Naive thymus-derived CD4-positive, alpha-beta T cell (primary cell): ENCODE data around the gene POLRMT. TPM values are rescaled to one million over a fixed set of nuclear protein-coding genes. Genes with fewer than 3 reads are reported as not detected.
"Not testable (repeated sequence)": the region's sequence is repeated elsewhere in the genome, so short reads cannot be mapped to it uniquely, and the experiment has no call there.

Source experiments
- ATAC-seq: fragments of 150-1000 bp; cut with Tn5 transposase; 2 replicates; pipeline ENCODE4 v1.10.0; 2021; ENCODE audit warnings: mild to moderate bottlenecking, moderate library complexity
- CTCF ChIA-PET: fragments of 350-600 bp; sonication (Branson Sonifier 250); formaldehyde crosslinking; loops from one replicate; lab custom pipeline; 2021; ENCODE audit warnings: antibody characterized with exemption; lab: Charles Lee
- POLR2A ChIA-PET: fragments of 350-600 bp; sonication (Branson Sonifier 250); formaldehyde crosslinking; loops from one replicate; lab custom pipeline; 2021; ENCODE audit warnings: antibody characterized with exemption, inconsistent platforms; lab: Charles Lee
- DNase-seq, 9 donors: peaks; one replicate each; pipeline versions ENCODE4 v3.0.0 to v3.0.0-alpha.2; 2020 to 2022; ENCODE audit warnings: mixed read lengths in 1 of 9
- H3K27ac ChIP-seq: one replicate; pipeline ENCODE4 v1.7.0; 2013; ENCODE audit warnings: mild to moderate bottlenecking, low read depth, low read length, moderate library complexity
- H3K27me3 ChIP-seq, 2 donors: one replicate each; pipeline ENCODE4 v1.7.0; 2013; ENCODE audit warnings: low read length in 2 of 2, mild to moderate bottlenecking in 2 of 2, moderate library complexity in 2 of 2; ENCODE audit not compliant: control insufficient read depth in 2 of 2, insufficient read depth in 2 of 2
- H3K36me3 ChIP-seq, 3 experiments: 1 replicate in 2 of 3; 2 replicates in 1 of 3; pipeline ENCODE4 v1.7.0; 2013; ENCODE audit warnings: low read length in 3 of 3, mild to moderate bottlenecking in 3 of 3, moderate library complexity in 1 of 3; ENCODE audit not compliant: insufficient read depth in 3 of 3, control insufficient read depth in 2 of 3
- H3K4me1 ChIP-seq, 2 donors: one replicate each; pipeline ENCODE4 v1.7.0; 2013; ENCODE audit warnings: low read length in 2 of 2, mild to moderate bottlenecking in 2 of 2, moderate library complexity in 1 of 2; ENCODE audit not compliant: control insufficient read depth in 2 of 2, insufficient read depth in 2 of 2
- H3K4me3 ChIP-seq: 2 replicates; pipeline ENCODE4 v1.7.0; 2013; ENCODE audit warnings: mild to moderate bottlenecking, low read length
- H3K9me3 ChIP-seq, 3 experiments: 1 replicate in 2 of 3; 2 replicates in 1 of 3; pipeline ENCODE4 v1.7.0; 2013; ENCODE audit warnings: low read length in 3 of 3; ENCODE audit not compliant: control insufficient read depth in 2 of 3
- H3K27ac Mint-ChIP-seq, 9 donors: one replicate each; pipeline ENCODE4 v1.8.0; 2020 to 2022; ENCODE audit warnings: mixed read lengths in 9 of 9, mild to moderate bottlenecking in 8 of 9, moderate library complexity in 5 of 9, inconsistent platforms in 2 of 9
- H3K27me3 Mint-ChIP-seq, 5 donors: one replicate each; pipeline ENCODE4 v1.8.0; 2021 to 2022; ENCODE audit warnings: mixed read lengths in 5 of 5, mild to moderate bottlenecking in 1 of 5
- H3K36me3 Mint-ChIP-seq, 5 donors: one replicate each; pipeline ENCODE4 v1.8.0; 2020 to 2022; ENCODE audit warnings: mixed read lengths in 5 of 5, mild to moderate bottlenecking in 3 of 5, inconsistent platforms in 1 of 5
- H3K4me1 Mint-ChIP-seq, 7 donors: one replicate each; pipeline ENCODE4 v1.8.0; 2020 to 2022; ENCODE audit warnings: mixed read lengths in 7 of 7, mild to moderate bottlenecking in 3 of 7, inconsistent platforms in 1 of 7
- H3K4me3 Mint-ChIP-seq, 10 donors: one replicate each; pipeline ENCODE4 v1.8.0; 2020 to 2022; ENCODE audit warnings: mild to moderate bottlenecking in 10 of 10, mixed read lengths in 10 of 10, moderate library complexity in 6 of 10, inconsistent platforms in 2 of 10
- H3K9me3 Mint-ChIP-seq, 11 donors: one replicate each; pipeline ENCODE4 v1.8.0; 2020 to 2022; ENCODE audit warnings: mixed read lengths in 11 of 11, mild to moderate bottlenecking in 4 of 11, inconsistent platforms in 1 of 11, moderate library complexity in 1 of 11
- intact Hi-C, 2 donors: fragments of 100-400 bp; cut with micrococcal nuclease; formaldehyde crosslinking; loops; one replicate each; pipeline ENCODE4 v1.15.1; 2023
- polyA plus RNA-seq, 2 donors: library from polyadenylated mRNA; unstranded; fragments of 300-500 nt; fragmentation: Illumina TruSeq; gene quantifications; one replicate each; pipeline ENCODE4 v1.2.3, GENCODE V29; 2021
- total RNA-seq, 6 experiments: library from RNA in 5 of 6; stranded (reverse) in 5 of 6; gene quantifications; 1 replicate in 5 of 6; 2 replicates in 1 of 6; pipeline ENCODE4 v1.2.3 and lab custom pipeline; 2021 to 2026

Gene POLRMT
- total and polyA plus RNA-seq, 7 experiments from 2014 or later = 37.4 to 105 (median 67.9) TPM

- H3K4me3 ChIP-seq, CTCF ChIA-PET, POLR2A ChIA-PET, H3K36me3 ChIP-seq, H3K27me3 Mint-ChIP-seq, H3K27ac Mint-ChIP-seq, H3K36me3 Mint-ChIP-seq, H3K9me3 Mint-ChIP-seq, H3K27me3 ChIP-seq, intact Hi-C loops, H3K4me1 Mint-ChIP-seq, ATAC-seq, H3K9me3 ChIP-seq, H3K27ac ChIP-seq: not testable (repeated sequence)
- H3K4me3 Mint-ChIP-seq = peak overlapping the region in 2 of 10 donors; percentile 53 to 63
- DNase-seq = peak in 1 of 9 donors; percentile 38
- H3K4me1 ChIP-seq = peaks cover 4 to 12% of the 10 kb centered on the region in 2 donors
Measured at GRCh38 chr19:605061-605971, 28.0 kb downstream of the POLRMT start.

DNA sequence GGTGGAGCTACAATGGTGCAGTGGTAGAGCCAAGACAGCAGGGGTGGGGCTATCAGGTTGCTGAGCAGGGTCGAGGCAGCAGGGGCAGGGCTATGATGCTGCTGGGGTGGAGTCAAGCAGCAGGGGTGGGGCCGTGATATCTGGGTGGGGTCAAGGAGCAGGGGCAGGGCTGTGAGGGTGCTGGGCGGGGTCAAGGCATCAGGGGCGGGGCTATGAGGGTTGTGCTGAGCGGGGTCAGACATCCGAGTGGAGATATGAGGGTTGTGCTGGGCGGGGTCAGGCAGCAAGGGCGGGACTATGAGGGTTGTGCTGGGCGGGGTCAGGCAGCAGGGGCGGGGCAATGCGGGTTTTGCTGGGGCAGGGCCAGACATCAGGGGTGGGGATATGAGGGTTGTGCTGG, 29.0 kb downstream of the POLRMT start:
- Mint-ChIP-seq H3K4me1 (peaks cover 0 to 4% (median 0%) of the 10 kb centered on the region in 7 donors), H3K4me3 (no peak overlapping the region), H3K36me3 (no peaks in the 10 kb centered on the region), H3K27me3 (no peaks in the 10 kb centered on the region), H3K27ac (peak overlapping the region in 1 of 9 donors; percentile 58), H3K9me3 (peaks cover 0 to 4% (median 0%) of the 10 kb centered on the region in 11 donors)
- intact Hi-C loops = no loop called here
- H3K9me3 ChIP-seq = no peaks in the 10 kb centered on the region
- H3K4me1 ChIP-seq = peaks cover 0 to 4% of the 10 kb centered on the region in 2 donors
- H3K27me3 ChIP-seq = no peaks in the 10 kb centered on the region
- POLR2A ChIA-PET = interaction anchor here (0.6 kb wide), 1 partner anchor 18 kb away, joined by 3 read pairs; no protein-coding TSS in a partner anchor
- CTCF ChIA-PET = no interaction called here
- ATAC-seq (peak; percentile 52), DNase-seq (peak in 2 of 9 donors; percentile 34 to 59)
- no peaks in the 10 kb centered on the region for H3K36me3 ChIP-seq
- no peak overlapping the region for H3K27ac ChIP-seq
- no peak overlapping the region for H3K4me3 ChIP-seq

DNA sequence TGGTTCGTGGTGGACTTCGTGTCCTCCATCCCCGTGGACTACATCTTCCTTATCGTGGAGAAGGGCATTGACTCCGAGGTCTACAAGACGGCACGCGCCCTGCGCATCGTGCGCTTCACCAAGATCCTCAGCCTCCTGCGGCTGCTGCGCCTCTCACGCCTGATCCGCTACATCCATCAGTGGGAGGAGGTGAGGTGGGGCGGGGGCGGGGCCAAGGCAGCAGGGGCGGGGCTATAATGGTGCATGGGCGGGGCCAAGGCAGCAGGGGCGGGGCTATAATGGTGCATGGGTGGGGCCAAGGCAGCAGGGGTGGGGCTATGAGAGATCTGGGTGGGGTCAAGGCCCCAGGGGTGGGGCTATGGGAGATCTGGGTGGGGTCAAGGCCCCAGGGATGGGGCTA, 29.6 kb downstream of the POLRMT start:
- H3K4me3 Mint-ChIP-seq, H3K4me1 ChIP-seq, H3K27ac Mint-ChIP-seq, H3K27ac ChIP-seq, H3K9me3 ChIP-seq, DNase-seq, H3K36me3 ChIP-seq, H3K27me3 Mint-ChIP-seq, H3K4me1 Mint-ChIP-seq, H3K9me3 Mint-ChIP-seq, POLR2A ChIA-PET, CTCF ChIA-PET, H3K27me3 ChIP-seq, intact Hi-C loops, H3K36me3 Mint-ChIP-seq, H3K4me3 ChIP-seq: not testable (repeated sequence)
- peak; percentile 74 for ATAC-seq

DNA sequence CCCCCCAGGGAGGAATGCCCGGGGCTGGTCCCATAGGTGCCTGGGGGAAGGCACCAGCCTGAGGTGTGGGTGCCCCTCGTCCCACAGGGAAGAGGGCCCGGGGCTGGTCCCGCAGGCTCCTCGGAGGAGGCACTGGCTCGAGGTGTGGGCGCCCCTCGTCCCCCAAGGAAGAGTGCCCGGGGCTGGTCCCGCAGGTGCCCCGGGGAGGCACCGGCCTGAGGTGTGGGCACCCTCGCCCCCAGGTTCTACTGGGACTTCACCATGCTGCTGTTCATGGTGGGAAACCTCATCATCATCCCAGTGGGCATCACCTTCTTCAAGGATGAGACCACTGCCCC, 30.1 kb downstream of the POLRMT start:
- DNase-seq, H3K27me3 Mint-ChIP-seq, H3K4me1 Mint-ChIP-seq, intact Hi-C loops, H3K27ac Mint-ChIP-seq, H3K27ac ChIP-seq, H3K9me3 Mint-ChIP-seq, H3K36me3 Mint-ChIP-seq, ATAC-seq, H3K27me3 ChIP-seq, H3K4me1 ChIP-seq, H3K36me3 ChIP-seq, POLR2A ChIA-PET, H3K4me3 Mint-ChIP-seq, H3K4me3 ChIP-seq, CTCF ChIA-PET, H3K9me3 ChIP-seq: not testable (repeated sequence)

DNA sequence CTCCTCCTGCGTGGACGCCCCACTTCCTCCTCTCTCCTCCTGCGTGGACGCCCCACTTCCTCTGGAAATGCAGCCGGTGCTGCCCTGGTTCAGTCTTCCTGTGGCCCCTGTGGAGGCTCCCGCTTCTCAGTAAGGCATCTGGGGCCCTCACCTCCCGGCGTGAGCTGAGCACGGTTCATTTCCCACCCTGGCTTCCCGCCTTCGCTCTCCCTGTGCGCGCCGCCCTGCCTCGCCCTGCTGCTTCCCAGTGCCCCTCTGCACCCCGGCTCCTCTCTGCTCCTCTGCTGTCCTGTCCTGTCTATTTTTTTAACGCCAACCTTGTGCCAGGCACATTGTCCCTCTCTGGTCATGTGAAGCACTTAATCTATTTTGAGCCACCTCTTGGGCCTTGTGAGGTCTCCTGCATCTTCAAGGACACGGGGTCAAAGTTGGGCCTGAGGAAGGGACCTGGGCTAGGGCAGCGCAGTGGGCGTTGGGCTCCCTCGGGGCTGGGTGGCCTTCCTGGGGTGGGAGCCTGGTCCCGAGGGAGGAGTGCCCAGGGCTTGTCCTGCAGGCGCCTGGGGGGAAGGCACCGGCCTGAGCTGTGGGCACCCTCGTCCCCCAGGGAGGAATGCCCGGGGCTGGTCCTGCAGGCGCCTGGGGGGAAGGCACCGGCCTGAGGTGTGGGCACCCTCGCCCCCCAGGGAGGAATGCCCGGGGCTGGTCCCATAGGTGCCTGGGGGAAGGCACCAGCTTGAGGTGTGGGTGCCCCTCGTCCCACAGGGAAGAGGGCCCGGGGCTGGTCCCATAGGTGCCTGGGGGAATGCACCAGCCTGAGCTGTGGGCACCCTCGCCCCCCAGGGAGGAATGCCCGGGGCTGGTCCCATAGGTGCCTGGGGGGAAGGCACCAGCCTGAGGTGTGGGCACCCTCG, 30.7 kb downstream of the POLRMT start:
- H3K4me1 ChIP-seq = no peaks in the 10 kb centered on the region
- H3K27ac ChIP-seq = no peak overlapping the region
- H3K4me3 ChIP-seq = no peak overlapping the region
- no peaks in the 10 kb centered on the region for H3K27me3 ChIP-seq
- Mint-ChIP-seq H3K4me1 (peaks cover 0 to 4% (median 0%) of the 10 kb centered on the region in 7 donors), H3K36me3 (no peaks in the 10 kb centered on the region), H3K27me3 (no peaks in the 10 kb centered on the region), H3K27ac (peak overlapping the region in 1 of 9 donors; percentile 65), H3K4me3 (no peak overlapping the region), H3K9me3 (peaks cover 0 to 4% (median 0%) of the 10 kb centered on the region in 11 donors)
- CTCF ChIA-PET = no interaction called here
- intact Hi-C loops = no loop called here
- POLR2A ChIA-PET = no interaction called here
- no peak for ATAC-seq
- no peak for DNase-seq
- no peaks in the 10 kb centered on the region for H3K36me3 ChIP-seq
- no peaks in the 10 kb centered on the region for H3K9me3 ChIP-seq

GRCh38 chr19:601790-602189, 31.5 kb downstream of the POLRMT start:
- ATAC-seq = no peak
- CTCF ChIA-PET = interaction anchor here (0.7 kb wide), 1 partner anchor 151 kb away, joined by 3 read pairs; no protein-coding TSS in a partner anchor
- H3K27me3 ChIP-seq = no peaks in the 10 kb centered on the region
- H3K27ac Mint-ChIP-seq = no peak overlapping the region
- no peak for DNase-seq
- peaks cover 0 to 4% (median 0%) of the 10 kb centered on the region in 7 donors for H3K4me1 Mint-ChIP-seq
- no peak overlapping the region for H3K27ac ChIP-seq
- no peaks in the 10 kb centered on the region for H3K4me1 ChIP-seq
- POLR2A ChIA-PET = no interaction called here
- H3K9me3 ChIP-seq = no peaks in the 10 kb centered on the region
- H3K36me3 Mint-ChIP-seq = no peaks in the 10 kb centered on the region
- no peak overlapping the region for H3K4me3 ChIP-seq
- no peaks in the 10 kb centered on the region for H3K36me3 ChIP-seq
- intact Hi-C loops = no loop called here
- no peaks in the 10 kb centered on the region for H3K27me3 Mint-ChIP-seq
- H3K9me3 Mint-ChIP-seq = peaks cover 0 to 4% (median 0%) of the 10 kb centered on the region in 11 donors
- H3K4me3 Mint-ChIP-seq = no peak overlapping the region
